K562 (cell line): Measurements from ENCODE around the gene HSPA4. TPM values are rescaled to one million over a fixed set of nuclear protein-coding genes. Genes with fewer than 3 reads are reported as not detected.

Source experiments
- ATAC-seq: fragments of 200-7000 bp; cut with Tn5 transposase; 3 replicates; pipeline ENCODE4 v1.9.1; 2020; ENCODE audit warnings: moderate library complexity
- BruUV-seq: library from RNA; stranded (reverse); fragments of 400-500 nt; replicated peaks from 2 replicates; lab custom pipeline; 2021; lab: Mats Ljungman, UMichigan
- CTCF ChIA-PET: fragments of 300-600 bp; formaldehyde crosslinking; extraction: SDS; loops from one replicate; lab custom pipeline; 2021; ENCODE audit warnings: low intra/inter-chr PET ratio; lab: Yijun Ruan, JAX
- POLR2A ChIA-PET: fragments of 300-600, 350-650 bp; sonication (Branson Sonifier 250); formaldehyde crosslinking; extraction: SDS; loops from one replicate; lab custom pipeline; 2021; ENCODE audit warnings: antibody characterized with exemption, inconsistent platforms; lab: Yijun Ruan, JAX
- DNase-seq, 4 experiments: peaks; one replicate each; pipeline versions ENCODE4 v3.0.0 to v3.0.0-alpha.2; 2011 to 2018; ENCODE audit warnings: low spot score in 3 of 4, mixed read lengths in 3 of 4; ENCODE audit errors: extremely low read depth in 1 of 4
- FAIRE-seq: peaks from 2 replicates; lab custom pipeline; 2011; peaks lifted over from hg19 to GRCh38; lab: Jason Lieb, UNC
- H2AFZ ChIP-seq: 2 replicates; pipeline ENCODE4 v1.6.0; 2011; ENCODE audit warnings: low read depth, low read length, control low read depth, inconsistent platforms
- H3K27ac ChIP-seq: fragments of 200-600 bp; 3 replicates; pipeline ENCODE4 v1.8.0; 2011; ENCODE audit warnings: low read depth, mild to moderate bottlenecking, control low read depth, inconsistent platforms, low read length, moderate library complexity, mixed read lengths; ENCODE audit errors: extremely low read depth
- H3K27me3 ChIP-seq, 2 experiments: fragments of 300-600 bp in 1 of 2; 2 replicates in 1 of 2; 3 replicates in 1 of 2; pipeline versions ENCODE4 v1.6.0 to v1.8.0; 2011; ENCODE audit warnings: inconsistent platforms in 2 of 2, low read length in 2 of 2, mild to moderate bottlenecking in 1 of 2, mixed read lengths in 1 of 2, moderate library complexity in 1 of 2; ENCODE audit not compliant: control insufficient read depth in 2 of 2, insufficient read depth in 2 of 2
- H3K36me3 ChIP-seq: fragments of 300-600 bp; 3 replicates; pipeline ENCODE4 v1.8.0; 2011; ENCODE audit warnings: mild to moderate bottlenecking, low read length, inconsistent platforms; ENCODE audit not compliant: control insufficient read depth, insufficient read depth
- H3K4me1 ChIP-seq, 2 experiments: fragments of 200-600 bp in 1 of 2; replicated peaks in 1 of 2; 2 replicates in 1 of 2; 3 replicates in 1 of 2; pipeline versions ENCODE4 v1.5.1 to v1.8.0; 2011; ENCODE audit warnings: inconsistent platforms in 2 of 2, low read length in 2 of 2, mild to moderate bottlenecking in 1 of 2, mixed read lengths in 1 of 2, moderate library complexity in 1 of 2; ENCODE audit not compliant: control insufficient read depth in 2 of 2, insufficient read depth in 2 of 2
- H3K4me2 ChIP-seq: 2 replicates; pipeline ENCODE4 v1.6.1; 2011; ENCODE audit warnings: low read length, control low read depth, inconsistent platforms, mixed read lengths; ENCODE audit not compliant: insufficient read depth
- H3K4me3 ChIP-seq: fragments of 200-600 bp; sonication (generic), shearing (Covaris generic); 2 replicates; pipeline ENCODE4 v1.5.1; 2016; ENCODE audit warnings: control low read depth, inconsistent platforms
- H3K79me2 ChIP-seq: fragments of 200-600 bp; 3 replicates; pipeline ENCODE4 v1.8.0; 2011; ENCODE audit warnings: low read length, inconsistent platforms; ENCODE audit not compliant: control insufficient read depth, insufficient read depth
- H3K9ac ChIP-seq, 2 experiments: 2 replicates each; pipeline versions ENCODE4 v1.6.0 to v1.6.1; 2011; ENCODE audit warnings: low read depth in 2 of 2, low read length in 2 of 2, control low read depth in 1 of 2, inconsistent platforms in 1 of 2, mild to moderate bottlenecking in 1 of 2, mixed read lengths in 1 of 2; ENCODE audit not compliant: insufficient read depth in 1 of 2
- H3K9me1 ChIP-seq: one replicate; pipeline ENCODE4 v1.6.0; 2011; ENCODE audit warnings: inconsistent platforms, mild to moderate bottlenecking, low read length, moderate library complexity; ENCODE audit not compliant: control insufficient read depth, insufficient read depth
- H3K9me3 ChIP-seq: replicated peaks from 2 replicates; pipeline ENCODE4 v1.5.1; 2011; ENCODE audit warnings: low read depth, low read length, inconsistent platforms; ENCODE audit not compliant: control insufficient read depth, insufficient read depth
- H4K20me1 ChIP-seq: replicated peaks from 2 replicates; pipeline ENCODE4 v1.6.1; 2011; ENCODE audit warnings: low read length, inconsistent platforms, mixed read lengths; ENCODE audit not compliant: control insufficient read depth, insufficient read depth
- CBX5 ChIP-seq: IDR thresholded peaks from 2 replicates; pipeline ENCODE4 v1.6.1; 2014; ENCODE audit warnings: low read depth, borderline replicate concordance
- CLOCK ChIP-seq: fragments of 250-450 bp; sonication (Bioruptor Pico); IDR thresholded peaks from 2 replicates; pipeline ENCODE4 v1.4.0; 2020; ENCODE audit warnings: mild to moderate bottlenecking, moderate library complexity, borderline replicate concordance
- EHMT2 ChIP-seq: fragments of 450-650 bp; IDR thresholded peaks from 2 replicates; pipeline ENCODE4 v1.6.1; 2018; ENCODE audit warnings: antibody characterized with exemption
- FIP1L1 ChIP-seq: fragments of 200-400 bp; formaldehyde crosslinking; IDR thresholded peaks from 2 replicates; pipeline ENCODE4 v1.6.1; 2018; ENCODE audit warnings: mild to moderate bottlenecking, low read depth, low read length; ENCODE audit not compliant: poor library complexity, severe bottlenecking
- FUS ChIP-seq: fragments of 200-400 bp; formaldehyde crosslinking; optimal IDR thresholded peaks from 2 replicates; pipeline ENCODE3; 2017; ENCODE audit warnings: low read depth, low read length
- IRF2 ChIP-seq: sonication (generic); formaldehyde crosslinking; IDR thresholded peaks from 2 replicates; pipeline ENCODE4 v1.8.1; 2022; ENCODE audit warnings: mild to moderate bottlenecking, missing genetic modification reagents
- MAX ChIP-seq: sonication (generic); formaldehyde crosslinking; IDR thresholded peaks from 2 replicates; pipeline ENCODE4 v1.9.0; 2022; ENCODE audit warnings: mild to moderate bottlenecking, missing genetic modification reagents
- MEF2A ChIP-seq: IDR thresholded peaks from 2 replicates; pipeline ENCODE4 v1.6.1; 2011; ENCODE audit warnings: low read depth, mild to moderate bottlenecking, low read length, moderate library complexity; ENCODE audit not compliant: control insufficient read depth
- NCOA4 ChIP-seq: fragments of 450-650 bp; IDR thresholded peaks from 2 replicates; pipeline ENCODE4 v1.6.1; 2018; ENCODE audit warnings: mild to moderate bottlenecking; ENCODE audit not compliant: partially characterized antibody
- NR0B1 ChIP-seq: fragments of 450-650 bp; IDR thresholded peaks from one replicate; pipeline ENCODE4 v1.6.1; 2018; ENCODE audit warnings: mild to moderate bottlenecking, moderate library complexity; ENCODE audit not compliant: partially characterized antibody
- RFX1 ChIP-seq: fragments of 450-650 bp; IDR thresholded peaks from 2 replicates; pipeline ENCODE4 v1.6.1; 2016; ENCODE audit warnings: mild to moderate bottlenecking, moderate library complexity
- SMARCB1 ChIP-seq: IDR thresholded peaks from 2 replicates; pipeline ENCODE4 v1.6.1; 2011; ENCODE audit warnings: improper control_type of control experiment, low read depth; ENCODE audit not compliant: insufficient read length
- TAL1 ChIP-seq: fragments of 450-650 bp; IDR thresholded peaks from 2 replicates; pipeline ENCODE4 v1.6.1; 2016; ENCODE audit warnings: mild to moderate bottlenecking
- THRB ChIP-seq: fragments of 450-650 bp; formaldehyde crosslinking; conservative IDR thresholded peaks from 2 replicates; pipeline ENCODE4 v1.4.0; 2022; ENCODE audit warnings: mild to moderate bottlenecking, missing genetic modification characterization
- ZBTB1 ChIP-seq: sonication (generic); formaldehyde crosslinking; IDR thresholded peaks from 2 replicates; pipeline ENCODE4 v1.8.1; 2023; ENCODE audit warnings: missing genetic modification reagents, low read depth, mild to moderate bottlenecking, borderline replicate concordance
- ZNF175 ChIP-seq: fragments of 200-800 bp; sonication (Bioruptor generic); IDR thresholded peaks from 2 replicates; pipeline ENCODE4 v1.6.1; 2016; ENCODE audit warnings: low read depth, mild to moderate bottlenecking, missing genetic modification characterization, missing compliant biosample characterization
- WGBS: fragments of 100-300 bp; shearing (Covaris generic); methylation state at CpG from one replicate; pipeline ENCODE4 v1.1.6; 2016; ENCODE audit warnings: low coverage, mixed read lengths; ENCODE audit not compliant: insufficient coverage; ENCODE audit errors: missing lambda C conversion rate; 5-methylcytosine and 5-hydroxymethylcytosine counted together
- in situ Hi-C: fragments of 300-500 bp; cut with MboI; formaldehyde crosslinking; loops from 4 replicates; pipeline ENCODE4 v1.15.0; 2018; ENCODE audit warnings: inconsistent platforms, mixed read lengths
- intact Hi-C: fragments of 100-400 bp; cut with micrococcal nuclease; formaldehyde crosslinking; loops from 2 replicates; pipeline ENCODE4 v1.14.2; 2022
- polyA plus RNA-seq, 8 experiments: library from polyadenylated mRNA; depleted of rRNA in 4 of 8; stranded (reverse) in 5 of 8; unstranded in 3 of 8; fragments of >200 nt; fragmentation: Nextera tagmentation in 2 of 8; fragmentation: Illumina TruSeq in 1 of 8; extraction: Ambion mirVana in 2 of 8; extraction: Trizol in 1 of 8; gene quantifications; 2 replicates each; pipeline versions ENCODE4 v1.2.1 to v1.2.3, GENCODE V29; 2011 to 2014; ENCODE audit warnings: inconsistent platforms in 1 of 8, missing spikeins in 1 of 8
- total RNA-seq, 7 experiments: library from RNA; depleted of rRNA in 6 of 7; stranded (reverse); fragments of >200 nt in 6 of 7; fragmentation: Illumina TruSeq in 2 of 7; extraction: Trizol in 2 of 7; gene quantifications; 2 replicates each; pipeline versions ENCODE4 v1.2.1 to v1.2.3, GENCODE V29; 2011 to 2021; ENCODE audit warnings: low replicate concordance in 1 of 7

HSPA4 gene
- total and polyA plus RNA-seq, 9 of the 15 experiments (the other 6 are each of a cell fraction or from before 2014, with no cell fraction given), result 90.3 to 286 (median 148) TPM

- Histone ChIP-seq H3K4me2 (no peak overlapping the region), H2AFZ (no peak overlapping the region), H4K20me1 (no peaks in the 10 kb centered on the region), H3K36me3 (no peaks in the 10 kb centered on the region), H3K79me2 (no peaks in the 10 kb centered on the region), H3K4me3 (no peak overlapping the region), H3K9me3 (no peaks in the 10 kb centered on the region), H3K4me1 (peaks cover 0 to 3% of the 10 kb centered on the region in 2 experiments; a peak in 2 of 5 replicates), H3K9ac (no peak overlapping the region), H3K27me3 (peaks cover 18 to 43% of the 10 kb centered on the region in 2 experiments; a peak in 4 of 5 replicates), H3K9me1 (no peaks in the 10 kb centered on the region), H3K27ac (no peak overlapping the region)
- CTCF ChIA-PET, result interaction anchor here (6.0 kb wide), 1 partner anchor 135 kb away, joined by 69 read pairs; no protein-coding TSS in a partner anchor
- under 1% methylated on average over 12 of the region's 13 CpGs for WGBS
- ATAC-seq (no peak), FAIRE-seq (no peak), DNase-seq (no peak)
- intact Hi-C loops (loop anchor here (5.0 kb wide), 1 partner anchor 349 kb away; no protein-coding TSS in a partner anchor), in situ Hi-C loops (loop anchor here (25.0 kb wide), 1 partner anchor 349 kb away; no protein-coding TSS in a partner anchor)
- TF ChIP-seq SMARCB1 (no peak), MAX (CRISPR knock-in tag) (no peak), FIP1L1 (no peak), CBX5 (no peak), NCOA4 (no peak), CLOCK (CRISPR knock-in tag) (no peak), FUS (no peak), TAL1 (no peak), ZBTB1 (no peak), EHMT2 (no peak), NR0B1 (no peak), RFX1 (no peak), THRB (CRISPR knock-in tag) (no peak), IRF2 (CRISPR knock-in tag) (no peak), ZNF175 (CRISPR knock-in tag) (no peak), MEF2A (no peak)
- POLR2A ChIA-PET, result interaction anchor here (0.7 to 1.7 kb wide), 4 partner anchors 9 to 212 kb away, joined by 4 to 7 read pairs (median 6); no protein-coding TSS in a partner anchor
- no TSS peak for BruUV-seq
Observed at GRCh38 chr5:133113331-133114061, 61.7 kb downstream of the HSPA4 start.
